ENCODE data around the gene SH3RF3. TPM values are rescaled to one million over a fixed set of nuclear protein-coding genes. Genes with fewer than 3 reads are reported as not detected.

SH3RF3 gene
- total and polyA plus RNA-seq, 4 donors, result 2.9 to 9.7 (median 8.6) TPM

DNA sequence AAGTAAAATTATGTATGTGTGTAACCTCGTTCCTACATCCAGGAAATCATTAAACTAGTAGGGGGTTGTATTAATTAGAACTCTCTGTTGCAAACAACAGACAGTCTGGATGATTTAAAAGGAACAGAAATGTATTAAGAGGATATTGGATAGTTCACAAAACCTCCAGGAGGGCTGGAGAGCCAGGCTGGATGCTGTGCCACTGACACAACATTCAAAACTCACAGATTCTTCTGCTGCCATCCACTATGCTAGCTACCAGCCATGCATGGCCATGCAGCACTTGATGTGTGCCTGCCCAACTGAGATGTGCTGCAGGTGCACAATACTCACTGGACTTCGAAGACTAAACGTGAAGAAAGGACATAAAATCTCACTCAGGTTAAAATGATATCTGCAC is 48.2 kb upstream of the SH3RF3 start:
- no peaks in the 10 kb centered on the region for H3K27me3 ChIP-seq (ENCODE audit: control insufficient read depth in 3 of 3, insufficient read depth in 3 of 3, low read length in 2 of 3)
- no peaks in the 10 kb centered on the region for H3K36me3 ChIP-seq (ENCODE audit: control insufficient read depth in 4 of 4, insufficient read depth in 4 of 4, low read length in 4 of 4)
- TF ChIP-seq, protein P1, sequence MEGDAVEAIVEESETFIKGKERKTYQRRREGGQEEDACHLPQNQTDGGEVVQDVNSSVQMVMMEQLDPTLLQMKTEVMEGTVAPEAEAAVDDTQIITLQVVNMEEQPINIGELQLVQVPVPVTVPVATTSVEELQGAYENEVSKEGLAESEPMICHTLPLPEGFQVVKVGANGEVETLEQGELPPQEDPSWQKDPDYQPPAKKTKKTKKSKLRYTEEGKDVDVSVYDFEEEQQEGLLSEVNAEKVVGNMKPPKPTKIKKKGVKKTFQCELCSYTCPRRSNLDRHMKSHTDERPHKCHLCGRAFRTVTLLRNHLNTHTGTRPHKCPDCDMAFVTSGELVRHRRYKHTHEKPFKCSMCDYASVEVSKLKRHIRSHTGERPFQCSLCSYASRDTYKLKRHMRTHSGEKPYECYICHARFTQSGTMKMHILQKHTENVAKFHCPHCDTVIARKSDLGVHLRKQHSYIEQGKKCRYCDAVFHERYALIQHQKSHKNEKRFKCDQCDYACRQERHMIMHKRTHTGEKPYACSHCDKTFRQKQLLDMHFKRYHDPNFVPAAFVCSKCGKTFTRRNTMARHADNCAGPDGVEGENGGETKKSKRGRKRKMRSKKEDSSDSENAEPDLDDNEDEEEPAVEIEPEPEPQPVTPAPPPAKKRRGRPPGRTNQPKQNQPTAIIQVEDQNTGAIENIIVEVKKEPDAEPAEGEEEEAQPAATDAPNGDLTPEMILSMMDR (IDR thresholded peaks at IDR 0.05; ENCODE audit: control extremely low read depth, extremely low read depth), result no peak
- no peak overlapping the region for H3K27ac ChIP-seq (ENCODE audit: low read depth in 1 of 2, low read length in 1 of 2)
- no peaks in the 10 kb centered on the region for H3K9me3 ChIP-seq (ENCODE audit: control insufficient read depth in 4 of 4, insufficient read depth in 3 of 4, low read length in 3 of 4)
- ATAC-seq (ENCODE audit: insufficient read depth, low FRiP score), result no peak
- no peak overlapping the region for H3K4me3 ChIP-seq
- H3K9ac ChIP-seq (ENCODE audit: insufficient read depth in 1 of 2, low read length in 2 of 2), result no peak overlapping the region
- DNase-seq, result no peak
- no peaks in the 10 kb centered on the region for H3K4me1 ChIP-seq (ENCODE audit: control insufficient read depth in 5 of 5, insufficient read depth in 5 of 5, low read length in 5 of 5)
- 74 to 80% methylated on average over 3 of the region's 3 CpGs for WGBS, 2 donors

GRCh38 chr2:109081374-109081773 is 47.6 kb upstream of the SH3RF3 start:
- no peak overlapping the region for H3K9ac ChIP-seq (ENCODE audit: insufficient read depth in 1 of 2, low read length in 2 of 2)
- no peak overlapping the region for H3K27ac ChIP-seq (ENCODE audit: low read depth in 1 of 2, low read length in 1 of 2)
- ATAC-seq (ENCODE audit: insufficient read depth, low FRiP score), result no peak
- no peaks in the 10 kb centered on the region for H3K4me1 ChIP-seq (ENCODE audit: control insufficient read depth in 5 of 5, insufficient read depth in 5 of 5, low read length in 5 of 5)
- no peaks in the 10 kb centered on the region for H3K27me3 ChIP-seq (ENCODE audit: control insufficient read depth in 3 of 3, insufficient read depth in 3 of 3, low read length in 2 of 3)
- DNase-seq, result no peak
- H3K36me3 ChIP-seq (ENCODE audit: control insufficient read depth in 4 of 4, insufficient read depth in 4 of 4, low read length in 4 of 4), result no peaks in the 10 kb centered on the region
- H3K9me3 ChIP-seq (ENCODE audit: control insufficient read depth in 4 of 4, insufficient read depth in 3 of 4, low read length in 3 of 4), result no peaks in the 10 kb centered on the region
- no peak overlapping the region for H3K4me3 ChIP-seq
- TF ChIP-seq, protein P1 (IDR thresholded peaks at IDR 0.05; ENCODE audit: control extremely low read depth, extremely low read depth), result no peak
- 81 to 86% methylated on average over 8 of the region's 8 CpGs for WGBS, 2 donors

DNA sequence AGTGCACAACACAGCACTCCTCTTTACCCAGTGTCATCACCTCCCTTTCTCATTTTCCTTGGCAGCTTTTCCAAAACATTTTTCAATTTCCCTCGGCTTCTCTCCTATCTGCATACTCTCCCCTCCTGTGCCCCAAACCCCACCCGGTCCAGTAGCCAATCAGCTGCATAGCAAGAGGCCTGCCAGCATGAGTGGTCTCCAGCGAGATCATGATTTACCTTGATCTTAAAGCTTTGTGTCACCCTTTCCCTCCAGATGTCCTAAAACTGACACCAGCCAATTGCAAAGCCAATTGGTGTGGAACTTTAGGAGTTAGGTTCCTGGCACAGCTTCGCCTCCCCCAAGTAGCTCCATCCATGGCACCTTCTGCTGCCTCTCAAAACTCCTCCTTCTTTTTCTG is 45.2 kb upstream of the SH3RF3 start:
- DNase-seq (no peak), ATAC-seq (ENCODE audit: insufficient read depth, low FRiP score) (no peak)
- TF ChIP-seq, protein P1 (IDR thresholded peaks at IDR 0.05; ENCODE audit: control extremely low read depth, extremely low read depth), result no peak
- H3K36me3 ChIP-seq (ENCODE audit: control insufficient read depth in 4 of 4, insufficient read depth in 4 of 4, low read length in 4 of 4), result no peaks in the 10 kb centered on the region
- H3K9me3 ChIP-seq (ENCODE audit: control insufficient read depth in 4 of 4, insufficient read depth in 3 of 4, low read length in 3 of 4), result no peaks in the 10 kb centered on the region
- no peak overlapping the region for H3K9ac ChIP-seq (ENCODE audit: insufficient read depth in 1 of 2, low read length in 2 of 2)
- no peaks in the 10 kb centered on the region for H3K27me3 ChIP-seq (ENCODE audit: control insufficient read depth in 3 of 3, insufficient read depth in 3 of 3, low read length in 2 of 3)
- no peak overlapping the region for H3K4me3 ChIP-seq
- WGBS, 2 donors, result 87 to 92% methylated on average over 4 of the region's 4 CpGs
- H3K27ac ChIP-seq (ENCODE audit: low read depth in 1 of 2, low read length in 1 of 2), result no peak overlapping the region
- H3K4me1 ChIP-seq (ENCODE audit: control insufficient read depth in 5 of 5, insufficient read depth in 5 of 5, low read length in 5 of 5), result no peaks in the 10 kb centered on the region

- Histone ChIP-seq H3K9ac (ENCODE audit: insufficient read depth in 1 of 2, low read length in 2 of 2) (no peak overlapping the region), H3K27ac (ENCODE audit: low read depth in 1 of 2, low read length in 1 of 2) (no peak overlapping the region), H3K36me3 (ENCODE audit: control insufficient read depth in 4 of 4, insufficient read depth in 4 of 4, low read length in 4 of 4) (no peaks in the 10 kb centered on the region), H3K4me3 (no peak overlapping the region), H3K27me3 (ENCODE audit: control insufficient read depth in 3 of 3, insufficient read depth in 3 of 3, low read length in 2 of 3) (no peaks in the 10 kb centered on the region), H3K9me3 (ENCODE audit: control insufficient read depth in 4 of 4, insufficient read depth in 3 of 4, low read length in 3 of 4) (no peaks in the 10 kb centered on the region), H3K4me1 (ENCODE audit: control insufficient read depth in 5 of 5, insufficient read depth in 5 of 5, low read length in 5 of 5) (no peaks in the 10 kb centered on the region)
- TF ChIP-seq, protein P1 (IDR thresholded peaks at IDR 0.05; ENCODE audit: control extremely low read depth, extremely low read depth), result no peak
- whole genome bisulfite sequencing, 2 donors, result 90 to 96% methylated on average over 3 of the region's 3 CpGs
- DNase-seq (no peak), ATAC-seq (ENCODE audit: insufficient read depth, low FRiP score) (no peak)
These were observed 44.7 kb upstream of the SH3RF3 start for GRCh38 chr2:109084341-109084740.

Data from lung (tissue), 12 donors.